Measurements from ENCODE around the gene C10orf95.
A peak's percentile ranks its signal among the peaks of the same experiment; 100 is the strongest.

C10orf95 gene

DNA sequence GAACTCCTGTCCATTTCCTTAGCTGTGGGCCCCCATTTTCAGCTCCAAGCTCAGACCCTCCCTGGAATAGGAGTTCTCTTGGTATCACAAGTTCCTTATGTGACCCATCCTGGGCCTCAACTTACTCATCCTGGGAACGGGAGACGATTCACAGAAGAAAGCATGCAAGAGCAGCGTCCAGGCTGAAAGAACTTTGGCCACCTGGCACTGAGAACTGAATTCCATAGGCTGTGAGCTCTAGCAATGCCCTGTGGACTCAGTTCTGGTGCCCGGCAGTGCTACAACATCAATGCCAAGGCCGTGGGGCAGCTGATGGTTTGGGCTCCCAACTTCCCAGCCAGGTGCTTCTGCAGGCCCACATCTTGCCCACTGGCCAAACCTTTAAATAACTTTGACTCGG, 15.0 kb downstream of the C10orf95 start:
- WGBS (ENCODE audit: extremely low coverage, insufficient coverage, insufficient read length), result no CpG with 5 or more reads among the region's 6 CpGs
- Histone ChIP-seq H4K12ac (ENCODE audit: low read depth, low read length) (no peak overlapping the region), H2BK12ac (ENCODE audit: low read length) (no peak overlapping the region)

DNA sequence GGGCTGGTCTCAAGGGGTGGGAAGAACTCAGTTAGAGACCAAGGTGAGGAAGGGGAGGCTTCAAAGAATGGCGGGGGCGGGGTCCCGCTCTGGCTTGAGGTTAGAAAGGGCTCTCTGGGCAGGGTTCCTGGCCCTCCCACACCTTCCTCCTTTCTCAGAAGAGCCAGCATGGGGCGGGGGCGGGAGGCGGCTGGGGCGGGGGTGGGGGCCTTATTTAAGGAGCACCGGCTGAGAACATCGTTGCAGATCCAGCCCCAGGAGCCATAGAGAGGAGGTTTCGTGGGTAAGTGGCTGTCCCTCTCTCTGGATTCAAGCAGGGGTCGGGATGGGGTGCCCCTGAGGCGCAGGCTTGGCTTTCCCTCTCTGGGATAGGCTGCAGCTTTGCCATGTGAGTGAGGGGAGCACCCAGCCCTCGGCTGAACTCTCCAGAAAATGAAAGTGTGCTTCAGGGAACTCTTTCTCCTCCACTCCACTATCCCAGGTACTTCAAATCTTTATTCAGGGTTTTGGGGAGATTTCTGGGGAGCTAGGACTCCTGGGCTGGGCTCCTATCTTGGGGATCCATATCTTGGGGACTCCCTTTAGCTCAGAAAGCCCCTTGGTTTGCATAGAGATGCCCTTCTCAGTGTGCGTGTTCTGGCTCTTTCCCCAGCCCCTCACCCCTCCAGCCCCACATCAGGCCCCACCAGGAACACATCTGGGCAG, 15.7 kb downstream of the C10orf95 start:
- Histone ChIP-seq H3K79me2 (ENCODE audit: control insufficient read depth, insufficient read depth, low read length, poor library complexity) (peaks cover 4% of the 10 kb centered on the region), H2AFZ (ENCODE audit: insufficient read depth, low read length, poor library complexity) (no peak overlapping the region), H3K4me2 (ENCODE audit: low read length) (no peak overlapping the region), H3K4me1 (ENCODE audit: control insufficient read depth in 1 of 2, insufficient read depth in 2 of 2, low read length in 2 of 2) (peaks cover 10 to 21% of the 10 kb centered on the region in 2 experiments), H4K12ac (ENCODE audit: low read depth, low read length) (no peak overlapping the region), H4K8ac (ENCODE audit: low read depth, low read length) (peak overlapping the region; percentile 30), H4K91ac (ENCODE audit: low read depth, low read length) (peak overlapping the region; percentile 15), H3K9ac (ENCODE audit: low read length) (no peak overlapping the region), H3K36me3 (ENCODE audit: control insufficient read depth in 1 of 2, insufficient read depth in 2 of 2, low read length in 2 of 2) (no peaks in the 10 kb centered on the region), H2BK5ac (ENCODE audit: low read depth, low read length, poor library complexity) (no peak overlapping the region), H3K4me3 (ENCODE audit: low read depth, low read length) (no peak overlapping the region), H3K9me3 (ENCODE audit: insufficient read depth, low read depth, low read length) (no peaks in the 10 kb centered on the region), H3K14ac (ENCODE audit: low read length) (no peak overlapping the region), H3K79me1 (ENCODE audit: low read length) (peaks cover 6% of the 10 kb centered on the region), H2BK12ac (ENCODE audit: low read length) (no peak overlapping the region), H3K4ac (ENCODE audit: low read depth, low read length) (no peak overlapping the region), H2BK120ac (ENCODE audit: insufficient read depth, low read length, poor library complexity) (no peak overlapping the region), H3K27me3 (ENCODE audit: insufficient read depth, low read length) (no peaks in the 10 kb centered on the region), H3K23ac (ENCODE audit: low read length) (no peak overlapping the region), H2AK5ac (ENCODE audit: low read length) (no peak overlapping the region), H3K27ac (ENCODE audit: low read depth, low read length) (no peak overlapping the region), H3K18ac (ENCODE audit: low read length) (no peak overlapping the region)
- WGBS (ENCODE audit: extremely low coverage, insufficient coverage, insufficient read length), result no CpG with 5 or more reads among the region's 14 CpGs
- DNase-seq, result no peak

More for the DNA sequence above, 15.0 kb downstream of the C10orf95 start:
- no peaks in the 10 kb centered on the region for H3K9me3 ChIP-seq (ENCODE audit: insufficient read depth, low read depth, low read length)
- H3K4me2 ChIP-seq (ENCODE audit: low read length), result no peak overlapping the region
- H3K79me1 ChIP-seq (ENCODE audit: low read length), result peaks cover 6% of the 10 kb centered on the region
- no peak overlapping the region for H2BK120ac ChIP-seq (ENCODE audit: insufficient read depth, low read length, poor library complexity)
- no peak overlapping the region for H3K14ac ChIP-seq (ENCODE audit: low read length)
- no peak overlapping the region for H3K9ac ChIP-seq (ENCODE audit: low read length)
- H3K18ac ChIP-seq (ENCODE audit: low read length), result no peak overlapping the region
- no peaks in the 10 kb centered on the region for H3K36me3 ChIP-seq (ENCODE audit: control insufficient read depth in 1 of 2, insufficient read depth in 2 of 2, low read length in 2 of 2)
- DNase-seq, result no peak
- no peak overlapping the region for H2BK5ac ChIP-seq (ENCODE audit: low read depth, low read length, poor library complexity)
- no peak overlapping the region for H4K8ac ChIP-seq (ENCODE audit: low read depth, low read length)
- peaks cover 10 to 21% of the 10 kb centered on the region in 2 experiments for H3K4me1 ChIP-seq (ENCODE audit: control insufficient read depth in 1 of 2, insufficient read depth in 2 of 2, low read length in 2 of 2)
- no peak overlapping the region for H2AK5ac ChIP-seq (ENCODE audit: low read length)
- H3K4ac ChIP-seq (ENCODE audit: low read depth, low read length), result no peak overlapping the region
- H3K27me3 ChIP-seq (ENCODE audit: insufficient read depth, low read length), result no peaks in the 10 kb centered on the region
- H3K4me3 ChIP-seq (ENCODE audit: low read depth, low read length), result no peak overlapping the region
- H3K23ac ChIP-seq (ENCODE audit: low read length), result no peak overlapping the region
- no peak overlapping the region for H3K27ac ChIP-seq (ENCODE audit: low read depth, low read length)
- peaks cover 4% of the 10 kb centered on the region for H3K79me2 ChIP-seq (ENCODE audit: control insufficient read depth, insufficient read depth, low read length, poor library complexity)
- no peak overlapping the region for H4K91ac ChIP-seq (ENCODE audit: low read depth, low read length)
- H2AFZ ChIP-seq (ENCODE audit: insufficient read depth, low read length, poor library complexity), result no peak overlapping the region

DNA sequence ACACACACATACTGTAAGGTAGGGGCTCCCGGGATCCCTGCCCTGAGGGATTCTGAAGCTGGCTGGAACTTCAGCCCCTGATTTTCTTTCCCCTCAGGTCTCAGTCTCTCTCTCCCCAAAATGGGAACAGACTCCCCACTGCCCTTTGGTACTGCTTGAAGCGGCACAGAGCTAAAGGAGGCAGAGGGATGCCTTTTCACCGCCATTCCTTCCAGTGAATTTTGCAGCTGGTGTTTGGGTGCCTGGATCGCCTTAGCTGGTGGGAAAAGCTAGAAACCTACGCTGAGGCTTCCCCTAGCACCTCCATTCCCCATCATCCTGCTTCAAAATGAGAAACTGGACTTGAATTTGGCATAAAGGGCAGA, 16.2 kb downstream of the C10orf95 start:
- peaks cover 4% of the 10 kb centered on the region for H3K79me2 ChIP-seq (ENCODE audit: control insufficient read depth, insufficient read depth, low read length, poor library complexity)
- H3K4me2 ChIP-seq (ENCODE audit: low read length), result no peak overlapping the region
- no peaks in the 10 kb centered on the region for H3K27me3 ChIP-seq (ENCODE audit: insufficient read depth, low read length)
- H4K8ac ChIP-seq (ENCODE audit: low read depth, low read length), result peak overlapping the region; percentile 10
- no peak overlapping the region for H2BK12ac ChIP-seq (ENCODE audit: low read length)
- no CpG with 5 or more reads among the region's 5 CpGs for WGBS (ENCODE audit: extremely low coverage, insufficient coverage, insufficient read length)
- no peak overlapping the region for H2BK120ac ChIP-seq (ENCODE audit: insufficient read depth, low read length, poor library complexity)
- H3K36me3 ChIP-seq (ENCODE audit: control insufficient read depth in 1 of 2, insufficient read depth in 2 of 2, low read length in 2 of 2), result no peaks in the 10 kb centered on the region
- H2AFZ ChIP-seq (ENCODE audit: insufficient read depth, low read length, poor library complexity), result peak overlapping the region; percentile 62
- peaks cover 6% of the 10 kb centered on the region for H3K79me1 ChIP-seq (ENCODE audit: low read length)
- no peak overlapping the region for H3K4ac ChIP-seq (ENCODE audit: low read depth, low read length)
- H3K18ac ChIP-seq (ENCODE audit: low read length), result no peak overlapping the region
- no peak overlapping the region for H3K23ac ChIP-seq (ENCODE audit: low read length)
- no peak overlapping the region for H3K4me3 ChIP-seq (ENCODE audit: low read depth, low read length)
- no peak overlapping the region for H2AK5ac ChIP-seq (ENCODE audit: low read length)
- H3K9me3 ChIP-seq (ENCODE audit: insufficient read depth, low read depth, low read length), result no peaks in the 10 kb centered on the region
- peaks cover 10 to 21% of the 10 kb centered on the region in 2 experiments for H3K4me1 ChIP-seq (ENCODE audit: control insufficient read depth in 1 of 2, insufficient read depth in 2 of 2, low read length in 2 of 2)
- H4K12ac ChIP-seq (ENCODE audit: low read depth, low read length), result no peak overlapping the region
- H2BK5ac ChIP-seq (ENCODE audit: low read depth, low read length, poor library complexity), result no peak overlapping the region
- no peak overlapping the region for H3K14ac ChIP-seq (ENCODE audit: low read length)
- no peak for DNase-seq
- H3K9ac ChIP-seq (ENCODE audit: low read length), result no peak overlapping the region
- no peak overlapping the region for H3K27ac ChIP-seq (ENCODE audit: low read depth, low read length)
- H4K91ac ChIP-seq (ENCODE audit: low read depth, low read length), result no peak overlapping the region

DNA sequence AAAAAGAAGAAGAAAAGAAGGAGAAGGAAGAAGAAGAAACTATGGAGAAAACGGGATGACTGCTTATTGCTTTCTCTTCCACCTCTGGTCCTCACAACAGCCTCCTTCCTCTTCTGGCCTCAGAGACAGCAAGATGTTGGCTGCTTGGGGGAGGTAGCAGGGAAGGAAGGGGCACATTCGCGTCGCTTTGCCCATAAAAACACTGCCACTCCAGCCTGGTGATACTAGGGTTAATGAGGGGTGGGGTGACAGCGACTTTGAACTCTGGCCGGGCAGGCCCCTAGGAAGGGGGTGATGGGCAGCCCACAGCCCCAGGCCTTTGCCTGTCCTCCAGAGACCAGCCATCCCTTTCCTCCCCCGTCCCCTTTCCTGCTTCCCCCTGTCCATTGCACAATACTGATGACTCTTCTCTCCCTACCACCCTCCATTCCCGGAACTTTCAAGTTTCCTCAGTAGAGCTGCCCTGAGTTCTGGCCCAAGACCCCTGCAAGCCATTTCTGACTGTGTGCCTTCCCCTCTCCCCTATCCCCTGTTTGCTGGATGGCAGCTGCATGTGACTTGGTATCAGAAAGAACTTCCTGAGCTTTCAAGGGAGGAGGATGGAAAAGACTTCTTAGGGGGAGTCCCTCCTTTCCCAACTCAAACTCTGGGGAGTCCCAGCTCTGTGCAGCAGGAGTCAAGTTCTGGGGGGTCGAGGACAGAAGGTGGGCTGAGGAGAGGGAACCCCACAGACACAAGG, 16.8 kb downstream of the C10orf95 start:
- no CpG with 5 or more reads among the region's 9 CpGs for WGBS (ENCODE audit: extremely low coverage, insufficient coverage, insufficient read length)
- H3K4ac ChIP-seq (ENCODE audit: low read depth, low read length), result no peak overlapping the region
- no peak overlapping the region for H2AK5ac ChIP-seq (ENCODE audit: low read length)
- H3K36me3 ChIP-seq (ENCODE audit: control insufficient read depth in 1 of 2, insufficient read depth in 2 of 2, low read length in 2 of 2), result no peaks in the 10 kb centered on the region
- H2BK5ac ChIP-seq (ENCODE audit: low read depth, low read length, poor library complexity), result no peak overlapping the region
- no peak overlapping the region for H3K18ac ChIP-seq (ENCODE audit: low read length)
- H2AFZ ChIP-seq (ENCODE audit: insufficient read depth, low read length, poor library complexity), result peak overlapping the region; percentile 62
- H3K27me3 ChIP-seq (ENCODE audit: insufficient read depth, low read length), result no peaks in the 10 kb centered on the region
- no peak overlapping the region for H2BK120ac ChIP-seq (ENCODE audit: insufficient read depth, low read length, poor library complexity)
- peaks cover 4% of the 10 kb centered on the region for H3K79me2 ChIP-seq (ENCODE audit: control insufficient read depth, insufficient read depth, low read length, poor library complexity)
- H3K4me1 ChIP-seq (ENCODE audit: control insufficient read depth in 1 of 2, insufficient read depth in 2 of 2, low read length in 2 of 2), result peaks cover 10 to 21% of the 10 kb centered on the region in 2 experiments
- no peak for DNase-seq
- H3K27ac ChIP-seq (ENCODE audit: low read depth, low read length), result no peak overlapping the region
- peaks cover 6% of the 10 kb centered on the region for H3K79me1 ChIP-seq (ENCODE audit: low read length)
- H3K9me3 ChIP-seq (ENCODE audit: insufficient read depth, low read depth, low read length), result no peaks in the 10 kb centered on the region
- no peak overlapping the region for H3K4me2 ChIP-seq (ENCODE audit: low read length)
- H2BK12ac ChIP-seq (ENCODE audit: low read length), result no peak overlapping the region
- H4K91ac ChIP-seq (ENCODE audit: low read depth, low read length), result no peak overlapping the region
- H3K9ac ChIP-seq (ENCODE audit: low read length), result no peak overlapping the region
- H3K23ac ChIP-seq (ENCODE audit: low read length), result no peak overlapping the region
- no peak overlapping the region for H3K14ac ChIP-seq (ENCODE audit: low read length)
- H4K8ac ChIP-seq (ENCODE audit: low read depth, low read length), result peak overlapping the region; percentile 10
- H4K12ac ChIP-seq (ENCODE audit: low read depth, low read length), result no peak overlapping the region
- H3K4me3 ChIP-seq (ENCODE audit: low read depth, low read length), result no peak overlapping the region
